HUES64 (cell line): Measurements from ENCODE around the gene PSME1.
A peak's percentile ranks its signal among the peaks of the same experiment; 100 is the strongest.

Experiments used
- H3K27ac ChIP-seq: 2 replicates; pipeline ENCODE4 v1.7.0; 2013; ENCODE audit warnings: low read depth, low read length, inconsistent platforms
- H3K27me3 ChIP-seq: 2 replicates; pipeline ENCODE4 v1.6.1; 2013; ENCODE audit warnings: mild to moderate bottlenecking, low read length; ENCODE audit not compliant: insufficient read depth
- H3K36me3 ChIP-seq: 2 replicates; pipeline ENCODE4 v1.6.1; 2013; ENCODE audit warnings: mild to moderate bottlenecking, low read length; ENCODE audit not compliant: insufficient read depth
- H3K4me1 ChIP-seq: 2 replicates; pipeline ENCODE4 v1.6.1; 2013; ENCODE audit warnings: mild to moderate bottlenecking, low read length, moderate library complexity; ENCODE audit not compliant: insufficient read depth
- H3K4me3 ChIP-seq: 2 replicates; pipeline ENCODE4 v1.5.1; 2013; ENCODE audit warnings: mild to moderate bottlenecking, low read length, moderate library complexity
- H3K9ac ChIP-seq: 2 replicates; pipeline ENCODE4 v1.6.1; 2013; ENCODE audit warnings: mild to moderate bottlenecking, low read depth, low read length
- H3K9me3 ChIP-seq: 2 replicates; pipeline ENCODE4 v1.6.1; 2013; ENCODE audit warnings: low read depth, low read length; ENCODE audit not compliant: insufficient read depth
- WGBS: fragments of 150-250, 120-280 bp; methylation state at CpG from one replicate; pipeline ENCODE4 v1.1.7; 2013; ENCODE audit warnings: missing lambda C conversion rate; 5-methylcytosine and 5-hydroxymethylcytosine counted together

PSME1 gene

GRCh38 chr14:24162093-24162492, 26.1 kb downstream of the PSME1 start:
- H3K27ac ChIP-seq, result no peak overlapping the region
- H3K9ac ChIP-seq, result no peak overlapping the region
- peaks cover 66% of the 10 kb centered on the region for H3K36me3 ChIP-seq
- peaks cover 3% of the 10 kb centered on the region; the same call in 1 of the 2 replicates for H3K4me1 ChIP-seq
- H3K4me3 ChIP-seq, result 0 out of 2 replicates have a peak overlapping the region, but pooled peaks have one; percentile 58
- H3K27me3 ChIP-seq, result no peaks in the 10 kb centered on the region
- no peaks in the 10 kb centered on the region for H3K9me3 ChIP-seq
- 95% methylated on average over 8 of the region's 8 CpGs for WGBS

- Histone ChIP-seq H3K27ac (no peak overlapping the region), H3K4me1 (peaks cover 3% of the 10 kb centered on the region; the same call in 1 of the 2 replicates), H3K36me3 (peaks cover 48% of the 10 kb centered on the region), H3K9ac (no peak overlapping the region), H3K4me3 (no peak overlapping the region), H3K9me3 (no peaks in the 10 kb centered on the region), H3K27me3 (no peaks in the 10 kb centered on the region)
- 94% methylated on average over 14 of the region's 14 CpGs for WGBS
Measured at GRCh38 chr14:24164518-24164991, 28.6 kb downstream of the PSME1 start.

- Histone ChIP-seq H3K4me3 (no peak overlapping the region), H3K4me1 (peaks cover 3% of the 10 kb centered on the region; the same call in 1 of the 2 replicates), H3K9me3 (no peaks in the 10 kb centered on the region), H3K36me3 (peaks cover 35% of the 10 kb centered on the region), H3K27ac (no peak overlapping the region), H3K9ac (no peak overlapping the region), H3K27me3 (no peaks in the 10 kb centered on the region)
- 93% methylated on average over 5 of the region's 5 CpGs for WGBS
Measured at GRCh38 chr14:24165785-24166184, 29.8 kb downstream of the PSME1 start.

GRCh38 chr14:24167469-24168114, 31.6 kb downstream of the PSME1 start:
- no peaks in the 10 kb centered on the region for H3K9me3 ChIP-seq
- no peak overlapping the region for H3K4me3 ChIP-seq
- 91% methylated on average over 3 of the region's 3 CpGs for WGBS
- H3K9ac ChIP-seq, result no peak overlapping the region
- no peaks in the 10 kb centered on the region for H3K4me1 ChIP-seq
- H3K27ac ChIP-seq, result no peak overlapping the region
- H3K27me3 ChIP-seq, result no peaks in the 10 kb centered on the region
- H3K36me3 ChIP-seq, result peaks cover 35% of the 10 kb centered on the region

- H3K36me3 ChIP-seq, result peaks cover 13% of the 10 kb centered on the region
- no peaks in the 10 kb centered on the region for H3K27me3 ChIP-seq
- WGBS, result 12% methylated on average over 63 of the region's 63 CpGs
- peak within 1 kb of the TSS; percentile 70 for H3K4me3 ChIP-seq
- H3K9ac ChIP-seq, result no peak within 1 kb of the TSS; the same call in 1 of the 2 replicates
- H3K9me3 ChIP-seq, result no peaks in the 10 kb centered on the region
- H3K4me1 ChIP-seq, result no peaks in the 10 kb centered on the region
- H3K27ac ChIP-seq, result no peak within 1 kb of the TSS; the same call in 1 of the 2 replicates
Measured at GRCh38 chr14:24171422-24172260, 35.6 kb downstream of the PSME1 start, which contains the start of gene REC8. Gene REC8 (plus strand): TSS chr14:24172080. CDS start chr14:24172553, 473 bp downstream.

- Histone ChIP-seq H3K27ac (no peak overlapping the region), H3K27me3 (no peaks in the 10 kb centered on the region), H3K36me3 (peaks cover 18% of the 10 kb centered on the region), H3K9ac (no peak overlapping the region; the same call in 1 of the 2 replicates), H3K9me3 (no peaks in the 10 kb centered on the region), H3K4me3 (peak overlapping the region; percentile 70), H3K4me1 (no peaks in the 10 kb centered on the region)
- 81% methylated on average over 30 of the region's 30 CpGs for WGBS
Measured at GRCh38 chr14:24172261-24172860, 36.4 kb downstream of the PSME1 start.

- peaks cover 23% of the 10 kb centered on the region for H3K36me3 ChIP-seq
- H3K4me1 ChIP-seq, result no peaks in the 10 kb centered on the region
- no peak overlapping the region for H3K27ac ChIP-seq
- no peaks in the 10 kb centered on the region for H3K27me3 ChIP-seq
- peak overlapping the region; percentile 70 for H3K4me3 ChIP-seq
- H3K9me3 ChIP-seq, result no peaks in the 10 kb centered on the region
- H3K9ac ChIP-seq, result no peak overlapping the region
- WGBS, result 94% methylated on average over 20 of the region's 20 CpGs
Measured at GRCh38 chr14:24172871-24173281, 36.9 kb downstream of the PSME1 start.

- peaks cover 59% of the 10 kb centered on the region for H3K36me3 ChIP-seq
- H3K9ac ChIP-seq, result no peak overlapping the region
- H3K4me1 ChIP-seq, result no peaks in the 10 kb centered on the region
- no peak overlapping the region for H3K4me3 ChIP-seq
- no peak overlapping the region for H3K27ac ChIP-seq
- 95% methylated on average over 5 of the region's 5 CpGs for WGBS
- no peaks in the 10 kb centered on the region for H3K9me3 ChIP-seq
- H3K27me3 ChIP-seq, result no peaks in the 10 kb centered on the region
Measured at GRCh38 chr14:24176599-24176998, 40.6 kb downstream of the PSME1 start.

GRCh38 chr14:24177041-24177825, 41.2 kb downstream of the PSME1 start:
- H3K4me1 ChIP-seq, result no peaks in the 10 kb centered on the region
- WGBS, result 97% methylated on average over 11 of the region's 12 CpGs
- no peaks in the 10 kb centered on the region for H3K9me3 ChIP-seq
- H3K36me3 ChIP-seq, result peaks cover 66% of the 10 kb centered on the region
- no peaks in the 10 kb centered on the region for H3K27me3 ChIP-seq
- no peak overlapping the region for H3K9ac ChIP-seq
- H3K4me3 ChIP-seq, result no peak overlapping the region
- H3K27ac ChIP-seq, result no peak overlapping the region

GRCh38 chr14:24177891-24178290, 41.9 kb downstream of the PSME1 start:
- Histone ChIP-seq H3K27me3 (no peaks in the 10 kb centered on the region), H3K9ac (no peak overlapping the region), H3K27ac (no peak overlapping the region), H3K4me3 (no peak overlapping the region), H3K4me1 (no peaks in the 10 kb centered on the region), H3K36me3 (peaks cover 72% of the 10 kb centered on the region), H3K9me3 (no peaks in the 10 kb centered on the region)
- 91% methylated on average over 14 of the region's 14 CpGs for WGBS
